Measurements from ENCODE around the gene PLAAT5.

DNA sequence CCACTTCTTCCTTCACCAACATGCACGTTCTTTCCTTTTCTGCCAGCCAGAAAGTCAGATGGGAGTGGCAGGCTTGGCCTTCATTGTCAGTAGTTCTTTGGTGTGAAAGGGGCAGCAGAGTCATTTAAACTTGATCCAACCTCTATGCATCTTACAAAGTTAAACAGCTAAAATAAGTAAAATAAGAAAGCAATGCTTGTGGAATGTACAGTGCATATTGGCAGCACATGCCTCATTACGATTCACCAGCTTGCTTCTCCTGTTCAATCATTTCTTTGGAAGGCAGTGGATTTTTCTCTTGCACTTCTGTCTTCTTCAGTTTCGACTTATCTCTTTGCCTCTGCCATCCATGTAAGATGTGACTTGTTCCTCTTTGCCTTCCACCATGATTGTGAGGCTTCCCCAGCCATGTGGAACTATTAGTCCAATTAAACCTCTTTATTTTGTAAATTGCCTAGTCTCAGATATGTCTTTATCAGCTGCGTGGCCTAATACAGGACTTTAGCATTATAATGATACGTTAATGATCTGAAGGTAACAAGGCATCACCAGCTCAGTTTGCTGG lies 29.7 kb upstream of the PLAAT5 start:
- TF ChIP-seq, protein P1, sequence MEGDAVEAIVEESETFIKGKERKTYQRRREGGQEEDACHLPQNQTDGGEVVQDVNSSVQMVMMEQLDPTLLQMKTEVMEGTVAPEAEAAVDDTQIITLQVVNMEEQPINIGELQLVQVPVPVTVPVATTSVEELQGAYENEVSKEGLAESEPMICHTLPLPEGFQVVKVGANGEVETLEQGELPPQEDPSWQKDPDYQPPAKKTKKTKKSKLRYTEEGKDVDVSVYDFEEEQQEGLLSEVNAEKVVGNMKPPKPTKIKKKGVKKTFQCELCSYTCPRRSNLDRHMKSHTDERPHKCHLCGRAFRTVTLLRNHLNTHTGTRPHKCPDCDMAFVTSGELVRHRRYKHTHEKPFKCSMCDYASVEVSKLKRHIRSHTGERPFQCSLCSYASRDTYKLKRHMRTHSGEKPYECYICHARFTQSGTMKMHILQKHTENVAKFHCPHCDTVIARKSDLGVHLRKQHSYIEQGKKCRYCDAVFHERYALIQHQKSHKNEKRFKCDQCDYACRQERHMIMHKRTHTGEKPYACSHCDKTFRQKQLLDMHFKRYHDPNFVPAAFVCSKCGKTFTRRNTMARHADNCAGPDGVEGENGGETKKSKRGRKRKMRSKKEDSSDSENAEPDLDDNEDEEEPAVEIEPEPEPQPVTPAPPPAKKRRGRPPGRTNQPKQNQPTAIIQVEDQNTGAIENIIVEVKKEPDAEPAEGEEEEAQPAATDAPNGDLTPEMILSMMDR (conservative IDR thresholded peaks at IDR 0.05): no peak
- TF ChIP-seq EZH2 (IDR thresholded peaks at IDR 0.05; ENCODE audit: low read depth): no peak

Data from PC-9 (cell line).